ENCODE data around the gene RGL1.
A peak's percentile ranks its signal among the peaks of the same experiment; 100 is the strongest.
"Not testable (repeated sequence)": the region's sequence is repeated elsewhere in the genome, so short reads cannot be mapped to it uniquely, and the experiment has no call there.

RGL1 gene

GRCh38 chr1:183804916-183805841 lies at the start of gene RGL1:
TSS of gene RGL1 (plus strand) at chr1:183805120. CDS start at chr1:183805298, 178 bp downstream.
- DNase-seq (ENCODE audit: low read depth in 2 of 2) = peak; percentile 8 to 14

GRCh38 chr1:183756326-183756725 lies 48.6 kb upstream of the RGL1 start:
- no peak for DNase-seq (ENCODE audit: low read depth in 2 of 2)

GRCh38 chr1:183757061-183757460 lies 47.9 kb upstream of the RGL1 start:
- DNase-seq (ENCODE audit: low read depth in 2 of 2) = no peak

- DNase-seq (ENCODE audit: low read depth in 2 of 2) = no peak
These were observed 46.0 kb upstream of the RGL1 start for GRCh38 chr1:183758913-183759312.

- DNase-seq (ENCODE audit: low read depth in 2 of 2) = no peak
These were observed 44.3 kb upstream of the RGL1 start for GRCh38 chr1:183760661-183761060.

GRCh38 chr1:183761871-183762270 lies 43.0 kb upstream of the RGL1 start:
- no peak for DNase-seq (ENCODE audit: low read depth in 2 of 2)

- not testable (repeated sequence) for DNase-seq (ENCODE audit: low read depth in 2 of 2)
These were observed 42.1 kb upstream of the RGL1 start for GRCh38 chr1:183762856-183763255.

- no peak for DNase-seq (ENCODE audit: low read depth in 2 of 2)
These were observed 39.9 kb upstream of the RGL1 start for GRCh38 chr1:183764981-183765380.

- DNase-seq (ENCODE audit: low read depth in 2 of 2) = no peak
These were observed 34.7 kb upstream of the RGL1 start for GRCh38 chr1:183769956-183770815.

- DNase-seq (ENCODE audit: low read depth in 2 of 2) = no peak
These were observed 34.1 kb upstream of the RGL1 start for GRCh38 chr1:183770816-183771128.

- no peak for DNase-seq (ENCODE audit: low read depth in 2 of 2)
These were observed 31.2 kb upstream of the RGL1 start for GRCh38 chr1:183773482-183774274.

- DNase-seq (ENCODE audit: low read depth in 2 of 2) = no peak
These were observed 30.0 kb upstream of the RGL1 start for GRCh38 chr1:183774938-183775337.

GRCh38 chr1:183776731-183777130 lies 28.2 kb upstream of the RGL1 start:
- DNase-seq (ENCODE audit: low read depth in 2 of 2) = no peak

- no peak for DNase-seq (ENCODE audit: low read depth in 2 of 2)
These were observed 27.6 kb upstream of the RGL1 start for GRCh38 chr1:183777328-183777727.

GRCh38 chr1:183778045-183778444 lies 26.9 kb upstream of the RGL1 start:
- no peak for DNase-seq (ENCODE audit: low read depth in 2 of 2)

GRCh38 chr1:183778568-183779433 lies 26.1 kb upstream of the RGL1 start:
- no peak for DNase-seq (ENCODE audit: low read depth in 2 of 2)

- DNase-seq (ENCODE audit: low read depth in 2 of 2) = no peak
These were observed 24.8 kb upstream of the RGL1 start for GRCh38 chr1:183780159-183780558.

GRCh38 chr1:183780757-183781156 lies 24.2 kb upstream of the RGL1 start:
- no peak for DNase-seq (ENCODE audit: low read depth in 2 of 2)

GRCh38 chr1:183783342-183783741 lies 21.6 kb upstream of the RGL1 start:
- DNase-seq (ENCODE audit: low read depth in 2 of 2) = no peak

- DNase-seq (ENCODE audit: low read depth in 2 of 2) = no peak
These were observed 20.9 kb upstream of the RGL1 start for GRCh38 chr1:183783767-183784637.

All from stimulated activated CD4-positive, alpha-beta T cell treated with anti-CD3 and anti-CD28 coated beads, Interleukin-4, amount 100 ng/mL, for 48 hours (primary cell).